C4-2B (cell line): ENCODE data around the gene CD8A.
A peak's percentile ranks its signal among the peaks of the same experiment; 100 is the strongest.

ENCODE experiments used
- H3K27ac ChIP-seq: fragments of 450-650 bp; 2 replicates; pipeline ENCODE4 v1.5.1; 2017
- ZFX ChIP-seq: fragments of 450-650 bp; IDR thresholded peaks from 2 replicates; pipeline ENCODE4 v1.6.1; 2017
- TF ChIP-seq, protein P1 (sequence below): fragments of 450-650 bp; conservative IDR thresholded peaks from 2 replicates; pipeline ENCODE4 v1.5.1; 2017; ENCODE audit warnings: mild to moderate bottlenecking

Gene CD8A

GRCh38 chr2:86770816-86771301 lies 19.9 kb downstream of the CD8A start:
- TF ChIP-seq, protein P1, sequence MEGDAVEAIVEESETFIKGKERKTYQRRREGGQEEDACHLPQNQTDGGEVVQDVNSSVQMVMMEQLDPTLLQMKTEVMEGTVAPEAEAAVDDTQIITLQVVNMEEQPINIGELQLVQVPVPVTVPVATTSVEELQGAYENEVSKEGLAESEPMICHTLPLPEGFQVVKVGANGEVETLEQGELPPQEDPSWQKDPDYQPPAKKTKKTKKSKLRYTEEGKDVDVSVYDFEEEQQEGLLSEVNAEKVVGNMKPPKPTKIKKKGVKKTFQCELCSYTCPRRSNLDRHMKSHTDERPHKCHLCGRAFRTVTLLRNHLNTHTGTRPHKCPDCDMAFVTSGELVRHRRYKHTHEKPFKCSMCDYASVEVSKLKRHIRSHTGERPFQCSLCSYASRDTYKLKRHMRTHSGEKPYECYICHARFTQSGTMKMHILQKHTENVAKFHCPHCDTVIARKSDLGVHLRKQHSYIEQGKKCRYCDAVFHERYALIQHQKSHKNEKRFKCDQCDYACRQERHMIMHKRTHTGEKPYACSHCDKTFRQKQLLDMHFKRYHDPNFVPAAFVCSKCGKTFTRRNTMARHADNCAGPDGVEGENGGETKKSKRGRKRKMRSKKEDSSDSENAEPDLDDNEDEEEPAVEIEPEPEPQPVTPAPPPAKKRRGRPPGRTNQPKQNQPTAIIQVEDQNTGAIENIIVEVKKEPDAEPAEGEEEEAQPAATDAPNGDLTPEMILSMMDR = no peak
- no peak for TF ChIP-seq ZFX
- no peak overlapping the region for H3K27ac ChIP-seq

DNA sequence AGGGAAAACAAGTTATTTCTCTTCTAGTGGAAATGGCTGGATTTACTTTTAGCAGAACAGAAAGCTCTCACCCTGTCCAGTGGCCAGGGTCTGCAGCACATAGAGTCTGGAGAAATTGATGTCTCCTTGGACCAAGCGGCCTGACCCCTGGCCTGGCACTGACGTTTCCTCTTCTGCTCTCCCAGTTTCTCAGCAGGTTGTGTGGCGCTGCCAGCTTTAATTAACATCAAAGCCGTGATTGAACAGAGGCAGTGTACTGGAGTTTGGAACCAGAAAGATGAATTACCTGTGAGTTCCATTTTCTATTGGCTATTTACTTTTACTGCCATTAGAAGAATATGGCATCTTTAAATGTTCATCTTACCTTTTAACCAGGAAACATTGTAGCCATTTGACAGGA lies 20.9 kb downstream of the CD8A start:
- H3K27ac ChIP-seq = no peak overlapping the region

DNA sequence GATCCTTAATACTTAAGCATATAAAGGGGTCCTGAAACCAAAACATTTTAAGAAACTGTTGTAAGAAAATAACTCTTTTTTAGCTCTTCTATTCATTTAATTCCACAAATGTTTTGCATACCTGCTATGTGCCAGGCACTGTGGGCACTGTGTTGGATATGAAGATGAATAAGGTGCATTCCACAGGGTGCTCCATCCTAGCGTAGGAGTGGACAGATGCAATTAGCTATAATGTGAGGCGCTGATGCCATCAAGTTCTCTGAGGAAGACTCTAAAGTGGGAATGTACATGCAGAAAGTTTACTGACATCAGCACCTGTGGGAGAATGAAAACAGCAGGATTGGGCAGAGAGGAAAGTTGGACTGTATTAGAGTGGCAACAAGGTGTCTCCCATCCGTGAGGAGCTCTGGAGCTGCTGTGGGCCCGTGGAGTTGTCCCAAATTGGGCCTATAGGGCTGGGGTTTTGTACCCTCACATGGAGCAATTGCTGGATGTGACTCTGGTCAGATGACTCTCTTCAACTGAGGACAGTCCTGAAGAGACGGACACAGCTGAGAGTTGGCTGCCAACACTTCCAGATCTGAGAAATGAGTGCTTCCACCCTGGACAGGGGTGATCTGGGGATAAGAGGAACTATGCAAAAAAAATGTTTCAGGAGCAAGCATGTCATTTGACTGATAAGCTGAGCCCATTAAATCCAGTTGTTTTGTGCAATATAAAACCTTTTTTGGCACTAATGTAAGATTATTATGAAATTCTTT lies 22.3 kb downstream of the CD8A start:
- H3K27ac ChIP-seq = no peak overlapping the region
- TF ChIP-seq, protein P1 = no peak

More for the DNA sequence above, 20.9 kb downstream of the CD8A start:
- no peak for TF ChIP-seq ZFX
- TF ChIP-seq, protein P1 = no peak

DNA sequence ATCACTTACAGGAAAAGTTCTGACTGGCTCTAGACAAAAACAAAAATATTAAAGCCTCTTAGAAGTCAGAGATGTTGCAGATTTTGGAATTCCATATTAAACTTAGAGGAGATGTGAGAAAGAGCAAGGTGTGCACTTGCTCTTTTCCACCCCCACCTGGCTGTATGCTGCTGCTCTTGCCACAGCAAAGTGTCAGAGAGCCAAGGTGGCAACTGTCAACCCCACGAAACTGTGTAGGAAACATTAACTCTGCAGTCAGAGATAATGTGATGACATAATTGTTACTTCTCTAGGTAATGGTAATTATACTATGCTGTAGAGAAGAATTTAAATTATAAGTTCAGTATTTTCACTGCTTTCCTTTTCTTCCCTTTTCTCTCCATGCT lies 25.4 kb downstream of the CD8A start:
- TF ChIP-seq, protein P1 = no peak
- TF ChIP-seq ZFX = no peak
- H3K27ac ChIP-seq = no peak overlapping the region

GRCh38 chr2:86764661-86765309 lies 25.9 kb downstream of the CD8A start:
- TF ChIP-seq, protein P1 = peak; percentile 78
- TF ChIP-seq ZFX = no peak
- no peak overlapping the region for H3K27ac ChIP-seq

DNA sequence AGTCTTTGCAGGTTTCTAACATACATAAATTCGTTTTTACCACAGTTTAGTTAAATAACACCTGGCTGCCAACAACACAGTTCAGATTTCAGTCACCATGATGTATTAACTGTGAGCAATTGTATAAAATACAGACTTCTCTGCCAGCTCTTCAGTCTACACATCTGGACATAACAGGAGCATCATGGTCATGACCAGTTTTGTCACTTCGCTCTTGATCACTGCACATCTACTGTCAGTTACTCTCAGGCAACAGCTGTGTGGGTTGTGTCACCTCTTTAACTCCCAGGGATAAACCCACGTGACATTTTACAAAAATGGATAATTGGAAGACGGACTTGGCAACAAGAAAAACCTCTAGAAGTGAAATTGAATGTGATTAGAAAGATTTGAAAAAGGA lies 30.3 kb downstream of the CD8A start:
- H3K27ac ChIP-seq = no peak overlapping the region
- no peak for TF ChIP-seq ZFX
- TF ChIP-seq, protein P1 = no peak

DNA sequence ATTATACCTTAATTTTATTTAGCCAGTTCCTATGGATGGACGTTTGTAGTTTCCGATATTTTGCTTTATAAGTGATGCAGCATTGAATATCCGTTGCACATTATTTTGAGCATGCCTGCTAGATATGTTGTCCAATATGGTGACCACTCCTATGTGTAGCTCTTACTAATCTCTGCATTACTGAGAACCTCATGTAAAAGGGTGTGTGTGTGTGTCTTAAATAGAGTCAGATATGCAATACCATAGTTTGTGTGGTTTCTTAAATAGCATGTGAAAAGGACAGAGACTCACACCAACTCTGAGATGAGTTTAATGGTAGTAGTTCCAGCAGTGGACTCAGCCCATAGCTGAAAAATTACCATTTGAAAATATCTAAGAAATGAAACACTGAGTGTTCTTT lies 32.3 kb downstream of the CD8A start:
- H3K27ac ChIP-seq = no peak overlapping the region
- no peak for TF ChIP-seq ZFX
- TF ChIP-seq, protein P1 = no peak
